Measurements from ENCODE around the gene TRIP12. TPM values are rescaled to one million over a fixed set of nuclear protein-coding genes. Genes with fewer than 3 reads are reported as not detected.

The TRIP12 gene
- total RNA-seq, 4 donors from 2014 or later = 156 to 182 (median 168) TPM

DNA sequence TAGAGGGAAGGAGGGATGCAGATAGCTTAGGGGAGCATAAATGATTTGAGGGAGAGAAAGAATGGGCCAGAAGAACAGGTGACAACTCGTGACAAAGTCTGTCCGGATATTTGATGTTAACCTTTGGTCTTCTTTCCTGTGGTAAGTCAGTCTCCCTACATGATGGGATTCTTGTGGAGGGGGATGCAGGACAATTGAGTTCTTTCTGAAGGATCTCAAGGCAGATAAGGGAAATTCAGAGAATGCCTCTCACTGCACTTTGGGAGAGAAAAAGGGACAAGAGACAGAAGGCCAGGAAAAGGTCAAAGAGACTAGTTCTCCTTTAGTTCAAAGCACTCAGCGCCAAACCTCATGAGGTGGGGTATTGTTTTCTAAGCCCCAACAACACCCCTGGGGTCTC is 34.7 kb upstream of the TRIP12 start:
- 90% methylated on average over 3 of the region's 3 CpGs for WGBS
- DNase-seq (ENCODE audit: extremely low spot score) = no peak
- no peak overlapping the region for H3K4me3 ChIP-seq

GRCh38 chr2:229955663-229956062 is 33.9 kb upstream of the TRIP12 start:
- H3K27ac ChIP-seq (replicated peaks in 1 of 4) = no peak overlapping the region
- intact Hi-C loops (cut with DNase I) = no loop called here
- H3K4me3 ChIP-seq = no peak overlapping the region
- no peaks in the 10 kb centered on the region for H3K9me3 ChIP-seq
- 97% methylated on average over 1 of the region's 1 CpG for WGBS
- no peak for DNase-seq (ENCODE audit: extremely low spot score)
- H3K4me1 ChIP-seq = no peaks in the 10 kb centered on the region
- no peaks in the 10 kb centered on the region for H3K36me3 ChIP-seq
- TF ChIP-seq CTCF (IDR thresholded peaks at IDR 0.05) = no peak
- TF ChIP-seq POLR2AphosphoS5 (IDR thresholded peaks at IDR 0.05) = no peak
- no peak for TF ChIP-seq EP300 (IDR thresholded peaks at IDR 0.05)
- TF ChIP-seq POLR2A (IDR thresholded peaks at IDR 0.05; ENCODE audit: low read depth) = no peak
- H3K27me3 ChIP-seq = no peaks in the 10 kb centered on the region

More for the DNA sequence above, 34.7 kb upstream of the TRIP12 start:
- Histone ChIP-seq H3K36me3 (no peaks in the 10 kb centered on the region), H3K27me3 (no peaks in the 10 kb centered on the region), H3K27ac (replicated peaks in 1 of 4) (no peak overlapping the region), H3K4me1 (no peaks in the 10 kb centered on the region), H3K9me3 (no peaks in the 10 kb centered on the region)
- TF ChIP-seq POLR2A (IDR thresholded peaks at IDR 0.05; ENCODE audit: low read depth) (no peak), POLR2AphosphoS5 (IDR thresholded peaks at IDR 0.05) (no peak), CTCF (IDR thresholded peaks at IDR 0.05) (no peak), EP300 (IDR thresholded peaks at IDR 0.05) (no peak)
- intact Hi-C loops (cut with DNase I) = no loop called here

- TF ChIP-seq POLR2AphosphoS5 (IDR thresholded peaks at IDR 0.05) (no peak), CTCF (IDR thresholded peaks at IDR 0.05) (no peak), EP300 (IDR thresholded peaks at IDR 0.05) (no peak), POLR2A (IDR thresholded peaks at IDR 0.05; ENCODE audit: low read depth) (no peak)
Observed at GRCh38 chr2:229952256-229952835, 30.5 kb upstream of the TRIP12 start.

GRCh38 chr2:229947544-229947943 is 25.7 kb upstream of the TRIP12 start:
- WGBS = 83% methylated on average over 1 of the region's 1 CpG
- intact Hi-C loops (cut with DNase I) = no loop called here

More at GRCh38 chr2:229952256-229952835, 30.5 kb upstream of the TRIP12 start:
- Histone ChIP-seq H3K9me3 (no peaks in the 10 kb centered on the region), H3K4me1 (no peaks in the 10 kb centered on the region), H3K27ac (replicated peaks in 1 of 4) (no peak overlapping the region), H3K36me3 (no peaks in the 10 kb centered on the region), H3K27me3 (no peaks in the 10 kb centered on the region), H3K4me3 (no peak overlapping the region)
- DNase-seq (ENCODE audit: extremely low spot score) = no peak
- intact Hi-C loops (cut with DNase I) = no loop called here
- WGBS = 89% methylated on average over 6 of the region's 6 CpGs

More at GRCh38 chr2:229947544-229947943, 25.7 kb upstream of the TRIP12 start:
- DNase-seq (ENCODE audit: extremely low spot score) = no peak
- Histone ChIP-seq H3K27me3 (no peaks in the 10 kb centered on the region), H3K9me3 (no peaks in the 10 kb centered on the region), H3K27ac (replicated peaks in 1 of 4) (no peak overlapping the region), H3K4me1 (peaks cover 0 to 12% (median 10%) of the 10 kb centered on the region in 4 donors), H3K36me3 (no peaks in the 10 kb centered on the region), H3K4me3 (no peak overlapping the region)
- no peak for TF ChIP-seq EP300 (IDR thresholded peaks at IDR 0.05)
- no peak for TF ChIP-seq CTCF (IDR thresholded peaks at IDR 0.05)
- no peak for TF ChIP-seq POLR2AphosphoS5 (IDR thresholded peaks at IDR 0.05)
- no peak for TF ChIP-seq POLR2A (IDR thresholded peaks at IDR 0.05; ENCODE audit: low read depth)

All from esophagus muscularis mucosa (tissue), 4 donors.